Muscle layer of duodenum (tissue), 2 donors: ENCODE measurements around the gene CUTC.
"Not testable (repeated sequence)": the region's sequence is repeated elsewhere in the genome, so short reads cannot be mapped to it uniquely, and the experiment has no call there.

Experiments
- H3K27ac ChIP-seq: one replicate; pipeline ENCODE4 v1.7.0; 2013; ENCODE audit warnings: mild to moderate bottlenecking, low read length
- H3K27me3 ChIP-seq: one replicate; pipeline ENCODE4 v1.7.0; 2013; ENCODE audit warnings: low read depth, mild to moderate bottlenecking, control low read depth, low read length
- H3K36me3 ChIP-seq, 2 donors: one replicate each; pipeline ENCODE4 v1.7.0; 2013; ENCODE audit warnings: low read length in 2 of 2, control low read depth in 1 of 2, mild to moderate bottlenecking in 1 of 2; ENCODE audit not compliant: insufficient read depth in 2 of 2, control insufficient read depth in 1 of 2
- H3K4me1 ChIP-seq, 2 donors: one replicate each; pipeline ENCODE4 v1.7.0; 2013; ENCODE audit warnings: low read length in 2 of 2, mild to moderate bottlenecking in 2 of 2, control low read depth in 1 of 2, moderate library complexity in 1 of 2; ENCODE audit not compliant: insufficient read depth in 2 of 2, control insufficient read depth in 1 of 2
- H3K4me3 ChIP-seq, 2 donors: one replicate each; pipeline ENCODE4 v1.7.0; 2013; ENCODE audit warnings: low read length in 2 of 2, low read depth in 1 of 2, mild to moderate bottlenecking in 1 of 2
- H3K9me3 ChIP-seq, 2 donors: one replicate each; pipeline ENCODE4 v1.7.0; 2013; ENCODE audit warnings: low read length in 2 of 2, control low read depth in 1 of 2, mild to moderate bottlenecking in 1 of 2; ENCODE audit not compliant: control insufficient read depth in 1 of 2
- donor health status: healthy.

Gene CUTC

GRCh38 chr10:99743841-99744240 lies 11.8 kb downstream of the CUTC start:
- Histone ChIP-seq H3K9me3 (peaks cover 9 to 16% of the 10 kb centered on the region in 2 donors), H3K4me1 (peaks cover 0 to 4% of the 10 kb centered on the region in 2 donors), H3K27ac (no peak overlapping the region), H3K4me3 (no peak overlapping the region), H3K27me3 (no peaks in the 10 kb centered on the region), H3K36me3 (peaks cover 70 to 89% of the 10 kb centered on the region in 2 donors)

- H3K36me3 ChIP-seq = peaks cover 61 to 75% of the 10 kb centered on the region in 2 donors
Measured at GRCh38 chr10:99746166-99746565, 14.1 kb downstream of the CUTC start.

GRCh38 chr10:99748823-99749451 lies 16.9 kb downstream of the CUTC start:
- H3K9me3 ChIP-seq = no peaks in the 10 kb centered on the region
- no peaks in the 10 kb centered on the region for H3K4me1 ChIP-seq
- H3K27me3 ChIP-seq = no peaks in the 10 kb centered on the region
- H3K27ac ChIP-seq = no peak overlapping the region
- H3K36me3 ChIP-seq = peaks cover 43 to 68% of the 10 kb centered on the region in 2 donors
- H3K4me3 ChIP-seq = no peak overlapping the region

More at GRCh38 chr10:99746166-99746565, 14.1 kb downstream of the CUTC start:
- not testable (repeated sequence) for H3K27ac ChIP-seq, H3K9me3 ChIP-seq, H3K4me3 ChIP-seq, H3K27me3 ChIP-seq, H3K4me1 ChIP-seq

GRCh38 chr10:99750641-99751040 lies 18.6 kb downstream of the CUTC start:
- no peaks in the 10 kb centered on the region for H3K9me3 ChIP-seq
- no peak overlapping the region for H3K27ac ChIP-seq
- H3K36me3 ChIP-seq = peaks cover 45 to 69% of the 10 kb centered on the region in 2 donors
- no peaks in the 10 kb centered on the region for H3K4me1 ChIP-seq
- H3K4me3 ChIP-seq = no peak overlapping the region
- no peaks in the 10 kb centered on the region for H3K27me3 ChIP-seq

- Histone ChIP-seq H3K27me3 (no peaks in the 10 kb centered on the region), H3K36me3 (peaks cover 40 to 78% of the 10 kb centered on the region in 2 donors), H3K4me1 (no peaks in the 10 kb centered on the region), H3K27ac (no peak overlapping the region), H3K4me3 (no peak overlapping the region), H3K9me3 (no peaks in the 10 kb centered on the region)
Measured at GRCh38 chr10:99754670-99755069, 22.6 kb downstream of the CUTC start.

- Histone ChIP-seq H3K36me3 (peaks cover 43 to 84% of the 10 kb centered on the region in 2 donors), H3K4me1 (no peaks in the 10 kb centered on the region), H3K4me3 (no peak overlapping the region), H3K27ac (no peak overlapping the region), H3K27me3 (no peaks in the 10 kb centered on the region), H3K9me3 (no peaks in the 10 kb centered on the region)
Measured at GRCh38 chr10:99756159-99756558, 24.1 kb downstream of the CUTC start.

- Histone ChIP-seq H3K4me1 (no peaks in the 10 kb centered on the region), H3K27me3 (no peaks in the 10 kb centered on the region), H3K4me3 (no peak overlapping the region), H3K9me3 (no peaks in the 10 kb centered on the region), H3K27ac (no peak overlapping the region), H3K36me3 (peaks cover 43 to 69% of the 10 kb centered on the region in 2 donors)
Measured at GRCh38 chr10:99758211-99758891, 26.3 kb downstream of the CUTC start.

- Histone ChIP-seq H3K9me3 (no peaks in the 10 kb centered on the region), H3K4me3 (no peak overlapping the region), H3K27ac (no peak overlapping the region), H3K27me3 (no peaks in the 10 kb centered on the region), H3K36me3 (peaks cover 33 to 52% of the 10 kb centered on the region in 2 donors), H3K4me1 (no peaks in the 10 kb centered on the region)
Measured at GRCh38 chr10:99760321-99760720, 28.3 kb downstream of the CUTC start.

- Histone ChIP-seq H3K36me3 (peaks cover 22 to 42% of the 10 kb centered on the region in 2 donors), H3K27ac (no peak overlapping the region), H3K9me3 (no peaks in the 10 kb centered on the region), H3K4me1 (no peaks in the 10 kb centered on the region), H3K4me3 (no peak overlapping the region), H3K27me3 (no peaks in the 10 kb centered on the region)
Measured at GRCh38 chr10:99761365-99761764, 29.3 kb downstream of the CUTC start.

GRCh38 chr10:99765672-99766301 lies 33.8 kb downstream of the CUTC start:
- peaks cover 0 to 5% of the 10 kb centered on the region in 2 donors for H3K36me3 ChIP-seq
- no peak overlapping the region for H3K4me3 ChIP-seq
- no peak overlapping the region for H3K27ac ChIP-seq
- no peaks in the 10 kb centered on the region for H3K9me3 ChIP-seq
- H3K4me1 ChIP-seq = no peaks in the 10 kb centered on the region
- no peaks in the 10 kb centered on the region for H3K27me3 ChIP-seq

GRCh38 chr10:99766302-99766681 lies 34.3 kb downstream of the CUTC start:
- H3K9me3 ChIP-seq = no peaks in the 10 kb centered on the region
- H3K4me3 ChIP-seq = no peak overlapping the region
- no peaks in the 10 kb centered on the region for H3K27me3 ChIP-seq
- H3K4me1 ChIP-seq = no peaks in the 10 kb centered on the region
- H3K27ac ChIP-seq = no peak overlapping the region
- no peaks in the 10 kb centered on the region for H3K36me3 ChIP-seq
